ENCODE measurements around the gene MTERF2. TPM values are rescaled to one million over a fixed set of nuclear protein-coding genes. Genes with fewer than 3 reads are reported as not detected.

MTERF2 gene
- total RNA-seq, 1 donor = 5.2 TPM

GRCh38 chr12:106971065-106971464 is 15.9 kb downstream of the MTERF2 start:
- no peak for TF ChIP-seq CTCF (IDR thresholded peaks at IDR 0.05; ENCODE audit: insufficient read depth, low read length)
- no peak for DNase-seq (ENCODE audit: low read depth)
- H3K4me3 ChIP-seq (ENCODE audit: low read depth, low read length) = no peak overlapping the region

GRCh38 chr12:106964526-106964925 is 22.4 kb downstream of the MTERF2 start:
- no peak for DNase-seq (ENCODE audit: low read depth)
- TF ChIP-seq CTCF (IDR thresholded peaks at IDR 0.05; ENCODE audit: insufficient read depth, low read length) = no peak
- H3K4me3 ChIP-seq (ENCODE audit: low read depth, low read length) = no peak overlapping the region

- no peak overlapping the region for H3K4me3 ChIP-seq (ENCODE audit: low read depth, low read length)
- no peak for TF ChIP-seq CTCF (IDR thresholded peaks at IDR 0.05; ENCODE audit: insufficient read depth, low read length)
- no peak for DNase-seq (ENCODE audit: low read depth)
These were observed 24.7 kb downstream of the MTERF2 start for GRCh38 chr12:106962286-106962685.

GRCh38 chr12:106960443-106960842 is 26.5 kb downstream of the MTERF2 start:
- H3K4me3 ChIP-seq (ENCODE audit: low read depth, low read length) = no peak overlapping the region
- no peak for DNase-seq (ENCODE audit: low read depth)
- no peak for TF ChIP-seq CTCF (IDR thresholded peaks at IDR 0.05; ENCODE audit: insufficient read depth, low read length)

- no peak for TF ChIP-seq CTCF (IDR thresholded peaks at IDR 0.05; ENCODE audit: insufficient read depth, low read length)
- H3K4me3 ChIP-seq (ENCODE audit: low read depth, low read length) = peak overlapping the region; percentile 81
- peak; percentile 13 for DNase-seq (ENCODE audit: low read depth)
These were observed 29.4 kb downstream of the MTERF2 start for GRCh38 chr12:106957583-106957982.

- DNase-seq (ENCODE audit: low read depth) = peak; percentile 68
- peak overlapping the region; percentile 81 for H3K4me3 ChIP-seq (ENCODE audit: low read depth, low read length)
- peak; percentile 2 for TF ChIP-seq CTCF (IDR thresholded peaks at IDR 0.05; ENCODE audit: insufficient read depth, low read length)
These were observed 30.8 kb downstream of the MTERF2 start for GRCh38 chr12:106956048-106956578.

All from fibroblast of the aortic adventitia (primary cell).